Measurements from ENCODE around the gene DVL2. TPM values are rescaled to one million over a fixed set of nuclear protein-coding genes. Genes with fewer than 3 reads are reported as not detected.

DVL2 gene
- total RNA-seq, 2 experiments from 2014 or later: 49.1 to 53.3 TPM

- Mint-ChIP-seq H3K4me3 (peak overlapping the region; percentile 35), H3K27me3 (peaks cover 25% of the 10 kb centered on the region), H3K4me1 (peaks cover 28% of the 10 kb centered on the region), H3K9me3 (ENCODE audit: low read depth) (no peaks in the 10 kb centered on the region), H3K27ac (peak overlapping the region; percentile 24), H3K36me3 (ENCODE audit: low read depth) (peaks cover 5% of the 10 kb centered on the region)
- CTCF ChIA-PET: no interaction called here
- DNase-seq: peak; percentile 57
- POLR2A ChIA-PET: interaction anchor here (1.0 kb wide), 1 partner anchor 24 kb away, joined by 3 read pairs; the partner anchor contains the start of gene PHF23
- ATAC-seq: peak; percentile 14
- intact Hi-C loops (cut with DNase I, micrococcal nuclease): loop anchor here in 1 of 2 experiments (5.0 kb wide), 1 partner anchor 34 kb away; no protein-coding TSS in a partner anchor
These were observed 28.9 kb upstream of the DVL2 start for GRCh38 chr17:7262935-7263800.

GRCh38 chr17:7262192-7262934, 28.0 kb upstream of the DVL2 start, which contains the start of gene CLDN7:
CLDN7 (minus strand) TSS chr17:7262478; CDS start chr17:7262043, 435 bp downstream.
- intact Hi-C loops (cut with DNase I, micrococcal nuclease): loop anchor here in 1 of 2 experiments (5.0 kb wide), 1 partner anchor 35 kb away; no protein-coding TSS in a partner anchor
- ChIA-PET CTCF (no interaction called here), POLR2A (no interaction called here)
- Mint-ChIP-seq H3K4me1 (peaks cover 28% of the 10 kb centered on the region), H3K27ac (peak within 1 kb of the TSS; percentile 24), H3K36me3 (ENCODE audit: low read depth) (peaks cover 5% of the 10 kb centered on the region), H3K9me3 (ENCODE audit: low read depth) (no peaks in the 10 kb centered on the region), H3K27me3 (peaks cover 25% of the 10 kb centered on the region), H3K4me3 (peak within 1 kb of the TSS; percentile 45)
- ATAC-seq (no peak), DNase-seq (no peak)

GRCh38 chr17:7261379-7262191, 27.3 kb upstream of the DVL2 start:
- DNase-seq (peak; percentile 42), ATAC-seq (peak; percentile 40)
- intact Hi-C loops (cut with DNase I, micrococcal nuclease): loop anchor here in 1 of 2 experiments (5.0 kb wide), 1 partner anchor 36 kb away; no protein-coding TSS in a partner anchor
- H3K4me3 Mint-ChIP-seq: peak overlapping the region; percentile 45
- peaks cover 28% of the 10 kb centered on the region for H3K4me1 Mint-ChIP-seq
- POLR2A ChIA-PET: interaction anchor here (0.6 kb wide), 1 partner anchor 14 kb away, joined by 4 read pairs; no protein-coding TSS in a partner anchor
- CTCF ChIA-PET: no interaction called here
- H3K27ac Mint-ChIP-seq: no peak overlapping the region
- peaks cover 9% of the 10 kb centered on the region for H3K36me3 Mint-ChIP-seq (ENCODE audit: low read depth)
- no peaks in the 10 kb centered on the region for H3K9me3 Mint-ChIP-seq (ENCODE audit: low read depth)
- peaks cover 23% of the 10 kb centered on the region for H3K27me3 Mint-ChIP-seq

- ChIA-PET CTCF (no interaction called here), POLR2A (no interaction called here)
- DNase-seq (peak; percentile 57), ATAC-seq (peak; percentile 41)
- Mint-ChIP-seq H3K4me1 (peaks cover 28% of the 10 kb centered on the region), H3K4me3 (peak overlapping the region; percentile 33), H3K27me3 (peaks cover 23% of the 10 kb centered on the region), H3K9me3 (ENCODE audit: low read depth) (no peaks in the 10 kb centered on the region), H3K36me3 (ENCODE audit: low read depth) (peaks cover 17% of the 10 kb centered on the region), H3K27ac (no peak overlapping the region)
- intact Hi-C loops (cut with DNase I, micrococcal nuclease): loop anchor here in 1 of 2 experiments (5.0 kb wide), 1 partner anchor 36 kb away; no protein-coding TSS in a partner anchor
These were observed 26.5 kb upstream of the DVL2 start for GRCh38 chr17:7260651-7261378.

- Mint-ChIP-seq H3K27me3 (peaks cover 23% of the 10 kb centered on the region), H3K4me1 (peaks cover 28% of the 10 kb centered on the region), H3K27ac (no peak overlapping the region), H3K9me3 (ENCODE audit: low read depth) (no peaks in the 10 kb centered on the region), H3K4me3 (no peak overlapping the region), H3K36me3 (ENCODE audit: low read depth) (peaks cover 17% of the 10 kb centered on the region)
- ATAC-seq: no peak
- POLR2A ChIA-PET: interaction anchor here (0.5 kb wide), 1 partner anchor 153 kb away, joined by 4 read pairs; no protein-coding TSS in a partner anchor
- no peak for DNase-seq
- CTCF ChIA-PET: no interaction called here
- intact Hi-C loops (cut with DNase I, micrococcal nuclease): loop anchor here in 1 of 2 experiments (5.0 kb wide), 1 partner anchor 37 kb away; no protein-coding TSS in a partner anchor
These were observed 25.8 kb upstream of the DVL2 start for GRCh38 chr17:7260151-7260550.

GRCh38 chr17:7259555-7259889, 25.2 kb upstream of the DVL2 start:
- ChIA-PET CTCF (no interaction called here), POLR2A (no interaction called here)
- Mint-ChIP-seq H3K27ac (no peak overlapping the region), H3K9me3 (ENCODE audit: low read depth) (no peaks in the 10 kb centered on the region), H3K4me3 (no peak overlapping the region), H3K27me3 (peaks cover 22% of the 10 kb centered on the region), H3K36me3 (ENCODE audit: low read depth) (peaks cover 22% of the 10 kb centered on the region), H3K4me1 (peaks cover 28% of the 10 kb centered on the region)
- no peak for ATAC-seq
- intact Hi-C loops (cut with DNase I, micrococcal nuclease): no loop called here
- no peak for DNase-seq

GRCh38 chr17:7258731-7259554, 24.6 kb upstream of the DVL2 start:
- H3K4me1 Mint-ChIP-seq: peaks cover 28% of the 10 kb centered on the region
- ATAC-seq (no peak), DNase-seq (no peak)
- peaks cover 17% of the 10 kb centered on the region for H3K27me3 Mint-ChIP-seq
- no peak overlapping the region for H3K27ac Mint-ChIP-seq
- ChIA-PET CTCF (interaction anchor here (1.0 kb wide), 1 partner anchor 39 kb away, joined by 3 read pairs; the partner anchor contains the start of genes ACADVL and DLG4), POLR2A (interaction anchor here (0.6 kb wide), 1 partner anchor 32 kb away, joined by 5 read pairs; no protein-coding TSS in a partner anchor)
- H3K9me3 Mint-ChIP-seq (ENCODE audit: low read depth): no peaks in the 10 kb centered on the region
- no peak overlapping the region for H3K4me3 Mint-ChIP-seq
- intact Hi-C loops (cut with DNase I, micrococcal nuclease): no loop called here
- H3K36me3 Mint-ChIP-seq (ENCODE audit: low read depth): peaks cover 25% of the 10 kb centered on the region

GRCh38 chr17:7256766-7257456, 22.6 kb upstream of the DVL2 start:
- DNase-seq (no peak), ATAC-seq (no peak)
- H3K27me3 Mint-ChIP-seq: peaks cover 3% of the 10 kb centered on the region
- H3K4me1 Mint-ChIP-seq: peaks cover 21% of the 10 kb centered on the region
- peaks cover 36% of the 10 kb centered on the region for H3K36me3 Mint-ChIP-seq (ENCODE audit: low read depth)
- intact Hi-C loops (cut with DNase I, micrococcal nuclease): no loop called here
- ChIA-PET POLR2A (interaction anchor here (0.6 kb wide), 2 partner anchors 43 to 74 kb away, joined by 4 to 14 read pairs; no protein-coding TSS in a partner anchor), CTCF (interaction anchor here (0.7 to 0.8 kb wide), 2 partner anchors 24 to 36 kb away, joined by 3 read pairs; partner anchors contain the start of gene SLC2A4)
- H3K27ac Mint-ChIP-seq: peak overlapping the region; percentile 17
- H3K9me3 Mint-ChIP-seq (ENCODE audit: low read depth): no peaks in the 10 kb centered on the region
- H3K4me3 Mint-ChIP-seq: no peak overlapping the region

- DNase-seq (no peak), ATAC-seq (no peak)
- peaks cover 40% of the 10 kb centered on the region for H3K36me3 Mint-ChIP-seq (ENCODE audit: low read depth)
- peaks cover 27% of the 10 kb centered on the region for H3K4me1 Mint-ChIP-seq
- no peak overlapping the region for H3K4me3 Mint-ChIP-seq
- no peaks in the 10 kb centered on the region for H3K9me3 Mint-ChIP-seq (ENCODE audit: low read depth)
- ChIA-PET POLR2A (no interaction called here), CTCF (no interaction called here)
- intact Hi-C loops (cut with DNase I, micrococcal nuclease): loop anchor here (5.0 kb wide), 5 partner anchors 53 to 678 kb away; partner anchors contain the start of genes CNTROB (in 1 of the 2), EIF5A (in 1 of the 2), POLR2A (in 1 of the 2) and SLC35G6 (in 1 of the 2)
- no peak overlapping the region for H3K27ac Mint-ChIP-seq
- no peaks in the 10 kb centered on the region for H3K27me3 Mint-ChIP-seq
These were observed 20.2 kb upstream of the DVL2 start for GRCh38 chr17:7254511-7254910.

All from activated CD4-positive, alpha-beta T cell treated with anti-CD3 and anti-CD28 coated beads for 36 hours (primary cell).